HCEC 1CT (cell line): Measurements from ENCODE around the gene HNRNPAB.
"Not testable (repeated sequence)": the region's sequence is repeated elsewhere in the genome, so short reads cannot be mapped to it uniquely, and the experiment has no call there.

Experiments used
- DNase-seq: peaks from one replicate; pipeline ENCODE4 v3.0.0-alpha.2; 2017

HNRNPAB gene

DNA sequence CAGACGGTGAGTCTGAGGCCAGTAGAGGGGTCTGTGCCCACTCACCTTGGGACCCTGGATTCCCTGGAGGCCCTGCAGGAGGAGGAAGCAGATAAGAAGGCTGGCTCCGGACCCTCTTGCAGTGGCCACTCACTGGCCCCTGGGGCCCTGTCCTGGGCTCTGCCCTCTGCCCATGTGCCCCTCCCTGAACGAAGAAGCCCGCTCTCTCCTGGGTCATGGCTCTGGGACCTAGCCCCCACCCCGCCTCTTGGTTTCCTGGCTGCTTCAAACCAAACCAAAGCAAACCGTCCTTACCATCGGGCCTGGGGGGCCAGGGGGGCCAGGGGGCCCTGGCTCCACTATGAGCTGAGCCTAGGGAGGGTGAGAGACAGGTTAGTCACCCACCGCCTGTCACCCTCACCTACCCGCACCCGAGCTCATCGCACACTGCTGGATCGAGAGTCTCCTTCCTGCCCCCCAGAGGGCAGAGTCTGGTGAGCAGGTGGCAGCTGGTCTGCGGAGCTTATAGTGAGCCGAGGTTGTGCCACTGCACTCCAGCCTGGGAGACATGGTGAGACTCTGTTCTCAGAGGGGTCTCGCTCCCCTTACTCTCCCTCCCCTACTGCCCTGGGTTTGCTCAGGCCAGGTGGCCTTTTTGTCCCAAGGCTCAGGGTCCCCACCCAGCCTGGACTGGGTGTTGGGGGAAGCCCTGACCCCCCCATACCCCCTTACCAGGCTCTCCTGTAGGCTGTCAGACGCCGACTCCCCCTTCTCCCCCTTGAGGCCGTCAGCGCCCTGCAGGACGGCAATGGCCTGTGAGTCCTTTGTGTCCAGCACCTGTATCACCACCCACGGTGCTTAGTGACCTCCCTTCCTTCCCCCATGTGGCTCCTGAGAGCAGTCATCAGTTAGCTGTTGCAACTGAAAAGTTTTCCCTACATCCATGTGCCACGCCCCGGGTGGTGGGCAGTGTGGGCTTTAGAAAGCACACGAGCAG lies 43.4 kb downstream of the HNRNPAB start:
- DNase-seq, result no peak

DNA sequence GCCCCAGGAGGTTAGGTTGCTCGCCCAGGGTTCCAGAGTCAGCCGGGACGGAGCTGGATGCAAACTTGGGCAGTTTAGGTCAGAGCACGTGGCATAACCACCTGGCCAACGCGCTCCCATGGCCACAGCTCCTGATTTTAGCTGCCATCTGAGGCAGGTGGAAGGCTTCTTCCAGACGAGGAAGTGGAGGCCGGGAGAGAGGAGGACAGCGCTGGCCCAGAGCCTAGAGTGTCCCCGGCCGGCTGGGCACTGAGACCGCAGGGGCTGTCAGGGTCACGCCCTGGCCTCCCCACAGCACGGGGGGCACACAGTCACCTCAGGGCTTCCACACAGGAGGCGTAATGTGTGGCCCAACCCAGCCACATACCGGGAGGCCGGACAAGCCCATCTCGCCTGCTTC lies 44.4 kb downstream of the HNRNPAB start:
- no peak for DNase-seq

GRCh38 chr5:178249191-178249989 lies 45.1 kb downstream of the HNRNPAB start:
- no peak for DNase-seq

DNA sequence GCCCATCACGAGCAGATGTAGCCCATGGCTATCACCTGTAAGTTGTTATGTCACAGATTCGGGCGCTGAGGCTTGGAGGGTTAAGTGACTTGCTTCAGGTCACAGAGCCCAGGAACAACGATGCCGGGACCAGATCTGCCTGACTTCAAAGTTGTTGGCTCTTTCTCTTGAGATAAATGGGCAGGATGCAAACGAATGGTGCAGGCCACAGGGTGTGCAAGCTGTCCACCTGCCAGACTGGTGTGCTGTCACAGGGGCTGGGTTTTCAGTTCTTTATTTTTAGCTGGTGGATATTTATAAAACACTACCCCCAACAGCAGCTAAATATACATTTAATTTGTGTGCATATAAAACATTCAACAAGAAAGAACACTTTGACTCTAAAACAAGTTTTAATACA lies 45.9 kb downstream of the HNRNPAB start:
- no peak for DNase-seq

DNA sequence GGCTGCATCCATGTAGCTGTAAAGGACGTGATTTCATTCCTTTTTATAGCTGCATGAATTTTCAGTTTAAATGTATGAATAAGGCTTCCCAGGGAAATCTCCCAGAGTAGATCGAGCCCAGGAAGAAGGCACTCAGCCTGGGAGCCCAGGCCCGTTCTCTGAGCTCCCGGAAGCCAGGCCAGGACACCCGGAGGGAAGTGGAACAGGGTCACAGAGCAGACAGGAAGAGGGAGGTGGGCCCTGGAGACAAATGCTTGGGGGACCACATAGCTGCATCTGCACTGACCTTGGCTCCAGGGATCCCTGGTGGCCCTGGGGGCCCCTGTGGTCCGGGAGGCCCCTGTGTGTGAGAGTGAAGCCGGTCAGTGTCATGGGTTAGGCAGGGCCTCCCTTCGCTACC lies 47.9 kb downstream of the HNRNPAB start:
- no peak for DNase-seq

- DNase-seq, result not testable (repeated sequence)
Observed at GRCh38 chr5:178253632-178254031, 49.3 kb downstream of the HNRNPAB start.

DNA sequence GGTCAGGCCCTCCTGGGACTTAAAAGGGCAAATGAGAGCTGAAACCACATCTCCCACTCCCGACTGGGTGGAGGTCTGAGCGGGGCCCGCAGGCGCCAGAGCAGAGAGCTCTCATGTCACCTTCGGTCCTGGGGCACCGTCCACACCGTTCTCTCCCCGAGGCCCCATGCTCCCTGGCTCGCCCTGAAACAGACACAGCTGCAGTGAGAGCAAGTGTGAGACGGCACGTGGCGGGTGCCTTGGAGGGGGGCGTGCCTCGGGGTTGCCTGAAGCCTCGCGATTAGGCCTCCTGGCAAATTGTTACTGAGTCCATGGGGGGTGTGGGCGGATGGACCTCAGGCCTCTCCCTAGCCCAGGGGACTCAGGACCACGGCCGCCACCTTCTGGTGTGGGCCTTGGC lies 52.4 kb downstream of the HNRNPAB start:
- no peak for DNase-seq

- no peak for DNase-seq
Observed at GRCh38 chr5:178257650-178258049, 53.3 kb downstream of the HNRNPAB start.

- no peak for DNase-seq
Observed at GRCh38 chr5:178259623-178260536, 55.5 kb downstream of the HNRNPAB start.
